Neural cell (in vitro differentiated cells): ENCODE results near the gene ITGAD. TPM values are rescaled to one million over a fixed set of nuclear protein-coding genes. Genes with fewer than 3 reads are reported as not detected.

Source experiments
- H2AFZ ChIP-seq: fragments of 200-600, 300-800 bp; sonication (generic), shearing (Covaris generic); 2 replicates; pipeline ENCODE4 v1.6.0; 2014; ENCODE audit warnings: low read depth, mild to moderate bottlenecking, antibody characterized with exemption, low read length, moderate library complexity
- H3F3A ChIP-seq: fragments of 200-600 bp; shearing (Covaris generic); 2 replicates; pipeline ENCODE4 v1.6.1; 2016; ENCODE audit warnings: mild to moderate bottlenecking, moderate library complexity, mixed read lengths, antibody characterized with exemption, low read length; ENCODE audit not compliant: insufficient read depth, poor library complexity, severe bottlenecking
- H3K27ac ChIP-seq: fragments of 200-600, 300-800 bp; sonication (generic), shearing (Covaris generic); 2 replicates; pipeline ENCODE4 v1.5.1; 2014; ENCODE audit warnings: mild to moderate bottlenecking, low read length, moderate library complexity
- H3K27me3 ChIP-seq: fragments of 300-800, 200-600 bp; sonication (generic), shearing (Covaris generic); 2 replicates; pipeline ENCODE4 v1.6.0; 2014; ENCODE audit warnings: mild to moderate bottlenecking, low read depth, low read length, moderate library complexity; ENCODE audit not compliant: insufficient read depth
- H3K36me3 ChIP-seq: fragments of 300-800, 200-600 bp; sonication (generic), shearing (Covaris generic); 2 replicates; pipeline ENCODE4 v1.5.1; 2014; ENCODE audit warnings: mild to moderate bottlenecking, antibody characterized with exemption, low read length, moderate library complexity; ENCODE audit not compliant: insufficient read depth
- H3K4me2 ChIP-seq: fragments of 300-800, 200-600 bp; sonication (generic), shearing (Covaris generic); 2 replicates; pipeline ENCODE4 v1.6.0; 2014; ENCODE audit warnings: mild to moderate bottlenecking, low read length
- H3K4me3 ChIP-seq: fragments of 300-800, 200-600 bp; sonication (generic), shearing (Covaris generic); 2 replicates; pipeline ENCODE4 v1.5.1; 2014; ENCODE audit warnings: mild to moderate bottlenecking, low read length, moderate library complexity
- H3K79me2 ChIP-seq: fragments of 200-600 bp; shearing (Covaris generic); replicated peaks from 2 replicates; pipeline ENCODE4 v1.6.0; 2014; ENCODE audit warnings: mild to moderate bottlenecking, low read length, moderate library complexity; ENCODE audit not compliant: insufficient read depth
- H3K9ac ChIP-seq: fragments of 300-800, 200-600 bp; sonication (generic), shearing (Covaris generic); 2 replicates; pipeline ENCODE4 v1.6.1; 2016; ENCODE audit warnings: mild to moderate bottlenecking, low read length, mixed read lengths
- H3K9me2 ChIP-seq: fragments of 200-600 bp; shearing (Covaris generic); 2 replicates; pipeline ENCODE4 v1.6.1; 2016; ENCODE audit warnings: mild to moderate bottlenecking, low read length, mixed read lengths; ENCODE audit not compliant: insufficient read depth
- H3K9me3 ChIP-seq: fragments of 200-600, 300-800 bp; sonication (generic), shearing (Covaris generic); 2 replicates; pipeline ENCODE4 v1.6.1; 2016; ENCODE audit warnings: mild to moderate bottlenecking, mixed run types, low read length, moderate library complexity, mixed read lengths
- H4K20me1 ChIP-seq: fragments of 200-600 bp; shearing (Covaris generic); 2 replicates; pipeline ENCODE4 v1.6.1; 2016; ENCODE audit warnings: mild to moderate bottlenecking, mixed run types; ENCODE audit not compliant: insufficient read depth
- CTCF ChIP-seq: fragments of 450-650 bp; IDR thresholded peaks from 2 replicates; pipeline ENCODE4 v1.5.1; 2014; ENCODE audit warnings: antibody characterized with exemption, mild to moderate bottlenecking, moderate library complexity; ENCODE audit not compliant: poor library complexity, severe bottlenecking
- EP300 ChIP-seq: fragments of 450-650 bp; conservative IDR thresholded peaks from 2 replicates; pipeline ENCODE4 v1.6.1; 2014; ENCODE audit warnings: antibody characterized with exemption, mild to moderate bottlenecking, moderate library complexity; ENCODE audit not compliant: poor library complexity, severe bottlenecking
- EZH2 ChIP-seq: fragments of 200-600, 300-800 bp; shearing (Covaris generic), sonication (generic); IDR thresholded peaks from 2 replicates; pipeline ENCODE4 v1.6.1; 2014; ENCODE audit warnings: antibody characterized with exemption, low read length, borderline replicate concordance, mild to moderate bottlenecking; ENCODE audit not compliant: insufficient read depth, poor library complexity, severe bottlenecking
- MXI1 ChIP-seq: fragments of 450-650 bp; conservative IDR thresholded peaks from 2 replicates; pipeline ENCODE4 v1.6.1; 2014; ENCODE audit warnings: antibody characterized with exemption, mild to moderate bottlenecking; ENCODE audit not compliant: poor library complexity, severe bottlenecking
- POLR2AphosphoS5 ChIP-seq: IDR thresholded peaks from 2 replicates; pipeline ENCODE4 v1.6.1; 2012
- RAD21 ChIP-seq: fragments of 450-650 bp; conservative IDR thresholded peaks from 2 replicates; pipeline ENCODE4 v1.6.1; 2014; ENCODE audit warnings: antibody characterized with exemption, mild to moderate bottlenecking, moderate library complexity
- REST ChIP-seq: IDR thresholded peaks from 2 replicates; pipeline ENCODE4 v1.6.1; 2012; ENCODE audit warnings: borderline replicate concordance
- SMC3 ChIP-seq: fragments of 450-650 bp; conservative IDR thresholded peaks from 2 replicates; pipeline ENCODE4 v1.6.1; 2014; ENCODE audit warnings: antibody characterized with exemption, mild to moderate bottlenecking, moderate library complexity; ENCODE audit not compliant: poor library complexity
- TAF1 ChIP-seq: IDR thresholded peaks from 2 replicates; pipeline ENCODE4 v1.6.1; 2012; ENCODE audit warnings: low read depth
- polyA plus RNA-seq: library from polyadenylated mRNA; depleted of rRNA; stranded (reverse); fragments of >200 nt; gene quantifications from 2 replicates; pipeline ENCODE4 v1.2.3, GENCODE V29; 2014

The ITGAD gene
- polyA plus RNA-seq, 1 donor from 2014 or later, result not detected

- no peaks in the 10 kb centered on the region for H4K20me1 ChIP-seq
- H3K9ac ChIP-seq, result no peak overlapping the region
- H3F3A ChIP-seq, result no peaks in the 10 kb centered on the region
- no peak for TF ChIP-seq CTCF
- no peak for TF ChIP-seq EZH2
- no peak for TF ChIP-seq SMC3
- TF ChIP-seq POLR2AphosphoS5, result no peak
- no peak for TF ChIP-seq MXI1
- TF ChIP-seq TAF1, result no peak
- no peak for TF ChIP-seq RAD21
- no peak for TF ChIP-seq EP300
- no peak for TF ChIP-seq REST
- no peak overlapping the region for H2AFZ ChIP-seq
- H3K36me3 ChIP-seq, result no peaks in the 10 kb centered on the region
- H3K9me3 ChIP-seq, result no peaks in the 10 kb centered on the region
- no peak overlapping the region for H3K4me2 ChIP-seq
- no peaks in the 10 kb centered on the region for H3K9me2 ChIP-seq
- H3K27me3 ChIP-seq, result no peaks in the 10 kb centered on the region
- H3K79me2 ChIP-seq, result no peaks in the 10 kb centered on the region
- H3K27ac ChIP-seq, result no peak overlapping the region
- H3K4me3 ChIP-seq, result peak overlapping the region; percentile 28
Measured at GRCh38 chr16:31427441-31428278, 34.5 kb downstream of the ITGAD start.

- no peak for TF ChIP-seq MXI1
- TF ChIP-seq RAD21, result no peak
- TF ChIP-seq CTCF, result no peak
- no peak for TF ChIP-seq EP300
- no peak for TF ChIP-seq REST
- Histone ChIP-seq H3K9me3 (no peaks in the 10 kb centered on the region), H3K9me2 (no peaks in the 10 kb centered on the region), H2AFZ (no peak within 1 kb of the TSS), H3K79me2 (no peaks in the 10 kb centered on the region), H3K4me2 (no peak within 1 kb of the TSS), H3K27me3 (no peaks in the 10 kb centered on the region), H3F3A (no peaks in the 10 kb centered on the region), H3K27ac (no peak within 1 kb of the TSS), H3K4me3 (peak within 1 kb of the TSS; percentile 28), H3K9ac (no peak within 1 kb of the TSS), H4K20me1 (no peaks in the 10 kb centered on the region), H3K36me3 (no peaks in the 10 kb centered on the region)
Measured at GRCh38 chr16:31428279-31428597, 35.1 kb downstream of the ITGAD start, which contains the start of gene COX6A2. TSS of gene COX6A2 (minus strand) at chr16:31428360. CDS start at chr16:31428325, 35 bp downstream.
